Measurements from ENCODE around the gene IL26.
"Not testable (repeated sequence)": the region's sequence is repeated elsewhere in the genome, so short reads cannot be mapped to it uniquely, and the experiment has no call there.

The IL26 gene

DNA sequence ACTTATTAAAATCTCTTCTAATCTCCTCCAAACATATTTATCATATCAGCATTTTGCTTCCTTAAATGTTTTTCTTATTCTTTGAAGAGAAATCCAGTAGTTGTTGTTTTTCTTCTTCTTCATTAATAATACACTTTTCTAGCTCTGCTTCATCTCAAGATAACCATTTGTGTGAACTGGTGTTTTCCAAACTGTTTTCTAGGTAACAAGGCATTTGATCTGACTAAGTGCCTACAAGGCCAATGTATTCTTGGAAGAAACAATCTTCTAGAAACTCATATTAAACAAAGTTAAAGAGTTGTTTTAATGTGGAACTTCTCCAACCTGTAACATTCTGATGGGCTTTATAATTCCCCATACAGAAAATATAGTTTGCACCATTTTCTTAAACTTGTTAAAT, 35.3 kb downstream of the IL26 start:
- no peak for DNase-seq

DNA sequence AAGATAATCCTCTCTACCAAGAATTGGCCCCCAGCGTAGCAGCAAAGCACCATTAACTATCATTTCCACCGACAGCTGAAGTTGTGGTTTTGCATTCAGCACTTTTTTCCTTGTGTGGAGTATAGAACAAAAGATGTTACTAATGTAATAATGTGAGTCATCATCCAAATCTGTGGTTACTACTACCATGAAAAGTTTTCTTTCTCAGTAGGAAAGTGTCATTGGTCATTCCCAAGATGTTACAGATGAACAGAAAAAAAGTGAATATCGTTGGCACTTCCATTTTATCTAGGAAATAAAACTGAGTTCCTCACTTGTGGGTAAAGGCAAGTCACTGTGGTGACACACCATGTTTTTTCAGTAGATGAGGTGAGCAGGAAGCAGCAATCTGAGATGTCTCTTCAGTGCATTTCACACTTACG, 35.8 kb downstream of the IL26 start:
- no peak for DNase-seq

DNA sequence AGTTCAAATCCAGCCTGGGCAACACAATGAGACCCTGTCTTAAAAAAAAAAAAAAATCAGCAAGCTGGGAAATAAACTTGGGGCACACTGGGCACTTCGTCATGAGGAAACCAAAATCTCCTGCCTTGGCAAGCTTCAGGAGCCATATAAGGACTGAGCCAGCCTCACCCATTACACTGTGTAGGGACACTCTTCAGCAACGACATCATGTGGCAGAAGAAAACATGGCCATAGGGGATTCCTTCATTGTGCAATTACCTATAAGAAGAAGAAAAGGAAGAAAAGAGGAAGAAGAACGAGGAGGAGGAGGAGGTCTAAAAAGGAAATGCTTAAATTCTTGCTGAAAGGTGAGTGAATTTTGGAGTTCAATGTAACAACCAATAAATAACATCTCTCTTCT, 40.0 kb downstream of the IL26 start:
- no peak for DNase-seq

DNA sequence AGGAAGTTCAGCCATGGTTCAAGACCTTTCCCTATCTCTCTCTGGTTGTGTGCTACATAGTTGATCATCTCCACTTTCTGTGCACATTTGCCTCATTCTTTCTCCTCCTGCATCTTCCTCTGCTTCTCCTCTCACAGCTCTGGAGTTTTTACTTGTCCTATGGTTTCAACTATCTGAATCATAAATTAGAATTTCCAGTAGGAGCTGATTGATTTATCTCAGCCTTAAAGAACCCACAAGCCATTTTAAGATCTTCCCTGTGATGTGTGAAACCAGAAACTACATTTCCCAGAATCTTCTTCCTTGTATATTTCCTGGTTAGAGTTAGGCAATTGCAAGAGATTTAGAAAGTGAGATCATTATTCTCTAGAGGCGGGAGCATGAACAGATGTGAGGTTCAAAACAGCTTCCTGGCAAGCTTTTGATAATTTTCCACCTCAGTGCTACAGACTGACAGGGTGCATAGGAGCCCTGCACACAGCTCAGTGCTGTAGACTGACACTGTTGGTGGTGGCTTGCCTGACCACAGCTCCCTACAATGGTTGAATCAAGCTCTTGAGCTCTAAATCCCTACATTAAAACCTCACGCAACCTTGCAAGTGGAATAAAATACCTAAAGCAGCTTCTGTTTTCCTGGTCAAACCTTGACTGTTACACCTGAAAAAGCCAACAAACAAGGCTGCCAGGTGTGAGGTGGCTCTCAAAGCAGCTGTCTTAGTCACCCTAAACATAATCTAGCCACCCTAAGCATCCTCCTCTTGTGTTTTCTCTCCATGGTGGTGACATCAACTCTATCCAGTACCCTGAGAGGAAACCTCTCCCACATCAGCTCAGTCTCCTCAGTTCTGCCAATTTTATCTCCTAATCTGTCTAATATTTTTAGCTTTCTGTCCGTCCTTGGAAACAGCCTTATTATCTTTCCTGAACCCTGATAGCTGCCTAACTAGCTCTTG, 44.5 kb downstream of the IL26 start:
- peak; percentile 42 for DNase-seq

DNA sequence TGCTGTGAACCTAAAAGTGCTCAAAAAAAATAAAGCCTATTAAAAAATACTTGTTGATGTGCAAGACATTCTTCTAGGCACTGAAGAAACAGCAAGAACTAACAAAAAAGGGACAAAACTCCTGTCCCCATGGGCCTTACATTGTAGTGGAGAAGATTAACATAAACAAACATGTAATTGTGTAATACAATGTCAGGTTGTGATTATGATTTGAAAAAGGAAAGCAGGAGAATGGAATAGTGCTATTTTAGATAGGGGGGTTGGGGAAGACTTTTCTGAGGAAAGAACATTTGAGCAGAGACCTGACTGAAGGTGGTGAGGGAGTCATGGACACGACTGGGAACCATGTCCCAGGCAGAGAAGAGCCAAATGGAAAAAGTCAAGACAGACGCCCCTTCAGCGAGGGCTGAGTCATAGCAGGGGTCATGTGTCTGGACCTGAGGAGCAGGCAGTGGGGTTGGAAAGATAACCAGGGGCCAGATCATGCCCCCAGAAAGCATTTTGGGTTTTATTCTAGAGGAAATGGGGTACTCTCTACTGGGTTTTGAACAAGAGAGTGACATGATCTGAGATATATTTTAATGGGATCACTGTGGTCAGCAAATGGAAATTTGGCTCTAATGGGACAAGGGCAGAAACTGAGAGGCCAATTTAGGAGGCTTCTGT, 46.7 kb downstream of the IL26 start:
- no peak for DNase-seq

DNA sequence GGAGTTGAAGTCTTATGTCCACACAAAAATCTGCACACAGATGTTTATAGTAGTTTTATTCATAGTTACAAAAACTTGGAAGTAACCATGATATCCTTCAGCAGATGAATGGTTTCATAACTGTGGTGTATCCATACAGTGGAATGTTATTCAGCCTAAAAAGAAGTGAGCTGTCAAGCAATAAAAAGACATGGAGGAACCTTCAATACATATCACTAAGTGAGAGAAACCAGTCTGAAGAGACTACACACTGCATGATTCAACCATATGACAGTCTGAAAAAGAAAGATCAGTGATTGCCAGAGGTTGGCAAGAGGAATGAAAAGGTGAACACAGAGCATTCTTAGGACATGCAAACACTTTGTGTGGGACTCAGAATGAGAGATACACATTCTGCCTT, 47.4 kb downstream of the IL26 start:
- DNase-seq = no peak

DNA sequence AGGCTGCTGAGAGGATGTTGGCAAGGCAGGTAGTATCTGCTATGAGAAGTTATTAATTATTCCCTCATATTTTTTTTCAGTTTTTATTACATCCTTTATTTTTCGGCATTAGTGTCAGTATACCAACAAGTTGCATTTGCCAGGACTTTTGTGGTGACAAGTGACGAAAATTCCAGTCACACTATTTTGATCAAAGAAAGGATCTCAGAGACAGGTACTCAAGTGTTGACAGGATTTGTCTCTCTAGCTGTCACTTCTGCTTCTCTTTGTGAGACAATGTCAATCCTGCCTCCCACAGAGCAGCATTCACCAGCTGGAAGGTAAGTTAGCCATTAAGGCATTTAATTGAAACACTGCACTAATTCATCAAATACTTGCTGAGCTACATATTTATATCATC, 48.0 kb downstream of the IL26 start:
- DNase-seq = no peak

DNA sequence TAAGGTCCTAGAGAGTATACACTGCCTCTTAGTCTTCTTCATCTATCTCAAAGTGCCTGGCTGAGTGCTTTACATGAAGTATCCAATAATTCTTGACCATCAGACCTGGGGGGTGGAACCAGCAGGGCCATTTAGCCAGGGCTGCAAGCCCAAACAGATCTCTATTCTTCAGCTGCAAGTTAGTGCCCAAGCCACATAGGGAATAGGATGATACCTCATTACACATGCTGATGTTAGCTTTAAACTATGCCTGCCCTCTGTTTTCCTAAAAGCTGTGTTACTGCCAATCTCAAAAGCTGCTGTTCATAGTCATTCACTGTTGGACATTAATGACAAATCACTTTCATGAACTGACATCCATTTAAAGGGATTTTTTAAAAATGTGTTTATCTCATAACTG, 49.4 kb downstream of the IL26 start:
- no peak for DNase-seq

DNA sequence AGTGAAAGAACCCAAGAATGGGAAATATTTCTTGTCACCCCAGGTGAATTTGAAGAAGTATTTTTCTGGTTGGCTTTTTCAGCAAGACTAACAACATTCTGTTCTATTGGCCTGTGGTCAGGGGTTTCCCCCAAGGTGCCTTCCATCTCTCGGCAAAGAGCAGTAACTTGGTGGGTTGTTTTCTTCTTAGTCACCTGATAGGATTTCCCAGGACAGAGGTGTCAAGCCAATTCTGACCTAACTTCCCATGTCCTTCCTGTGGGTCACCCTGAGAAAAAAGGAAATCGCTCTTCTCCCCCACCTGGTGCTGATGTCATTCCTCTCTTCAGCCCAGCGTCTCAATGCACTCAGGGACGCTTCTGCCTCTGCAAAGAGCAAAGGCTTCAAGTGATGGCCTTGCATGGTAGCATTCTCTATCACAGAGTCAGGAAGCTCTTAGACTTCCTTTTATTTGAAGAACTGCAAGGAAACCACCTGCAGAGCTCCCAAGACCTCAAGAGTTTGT, 50.0 kb downstream of the IL26 start:
- peak; percentile 80 for DNase-seq

DNA sequence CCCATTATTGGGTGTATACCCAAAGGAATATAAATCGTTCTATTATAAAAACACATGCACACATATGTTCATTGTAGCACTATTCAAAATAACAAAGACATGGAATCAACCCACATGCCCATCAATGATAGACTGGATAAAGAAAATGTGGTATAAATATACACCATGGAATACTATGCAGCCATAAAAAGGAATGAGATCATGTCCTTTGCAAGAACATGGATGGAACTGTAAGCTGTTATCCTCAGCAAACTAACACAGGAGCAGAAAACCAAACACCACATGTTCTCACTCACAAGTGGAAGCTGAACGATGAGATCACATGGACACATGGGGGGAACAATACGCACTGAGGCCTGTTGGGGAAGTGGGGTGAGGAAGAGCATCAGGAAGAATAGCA, 50.8 kb downstream of the IL26 start:
- DNase-seq = not testable (repeated sequence)

DNA sequence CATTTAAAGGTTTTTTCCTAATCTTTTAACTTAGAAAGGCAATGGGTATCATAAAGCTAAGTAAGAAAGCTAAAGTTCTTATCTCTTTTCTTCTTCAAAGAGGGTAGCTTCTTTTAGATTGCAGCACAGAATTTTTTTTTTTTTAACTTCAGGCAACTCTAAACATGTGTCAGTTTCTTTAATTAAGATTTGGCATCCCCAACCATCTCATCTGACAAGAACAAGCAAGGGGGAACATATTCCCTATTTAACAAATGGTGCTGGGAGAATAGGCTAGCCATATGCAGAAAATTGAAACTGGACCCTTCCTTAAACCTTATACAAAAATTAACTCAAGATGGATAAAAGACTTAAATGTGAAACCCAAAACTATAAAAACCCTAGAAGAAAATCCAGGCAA, 51.8 kb downstream of the IL26 start:
- DNase-seq = no peak

DNA sequence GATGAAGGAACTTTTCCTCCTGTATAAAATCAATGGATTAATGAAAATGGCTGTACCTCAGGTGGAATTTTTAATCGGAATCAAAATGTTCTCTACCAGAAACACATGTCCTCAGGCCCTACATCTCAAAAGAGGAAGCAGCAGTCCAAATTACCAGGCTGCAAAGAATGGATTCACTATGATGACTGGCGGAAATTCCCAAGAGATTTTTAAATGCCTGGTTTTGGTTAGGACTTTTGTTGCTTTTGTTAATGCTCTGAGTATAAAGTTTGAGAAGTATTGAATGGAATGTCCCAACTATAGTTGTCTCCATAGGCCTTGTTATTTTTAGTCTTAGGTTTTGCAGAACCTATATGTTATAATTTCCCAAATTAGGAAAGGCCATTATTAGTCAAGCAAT, 54.9 kb downstream of the IL26 start:
- DNase-seq = no peak

DNA sequence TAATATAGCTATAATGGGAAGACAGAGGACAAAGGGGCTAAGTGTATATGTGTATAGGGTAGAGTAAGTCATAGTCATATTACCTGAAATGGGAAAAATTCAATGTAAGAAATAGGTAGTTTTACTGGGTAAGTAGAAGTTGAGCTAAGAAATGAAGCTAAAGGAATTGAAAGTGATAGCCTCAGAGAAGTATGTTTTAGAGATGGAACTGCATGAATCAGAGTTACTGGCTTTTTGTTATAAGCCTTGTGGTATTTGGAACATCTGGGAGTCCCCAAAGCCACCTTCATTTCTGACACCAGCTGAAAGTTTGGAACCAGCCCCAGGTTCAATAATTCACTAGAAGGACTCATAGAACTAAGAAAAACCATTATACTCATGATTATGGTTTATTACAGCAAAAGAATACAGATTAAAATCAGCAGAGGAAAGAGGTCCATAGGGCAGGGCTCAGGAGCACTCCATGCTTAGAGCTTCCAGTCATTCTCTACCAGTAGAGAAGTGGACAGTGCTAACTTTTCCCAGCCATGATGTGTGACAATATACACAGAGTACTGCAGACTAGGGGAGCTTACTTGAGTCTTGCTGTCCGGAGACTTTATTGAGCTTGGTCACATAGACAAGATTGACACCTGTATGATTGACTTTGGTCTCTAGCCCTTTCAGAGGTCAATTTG, 56.3 kb downstream of the IL26 start:
- DNase-seq = no peak

DNA sequence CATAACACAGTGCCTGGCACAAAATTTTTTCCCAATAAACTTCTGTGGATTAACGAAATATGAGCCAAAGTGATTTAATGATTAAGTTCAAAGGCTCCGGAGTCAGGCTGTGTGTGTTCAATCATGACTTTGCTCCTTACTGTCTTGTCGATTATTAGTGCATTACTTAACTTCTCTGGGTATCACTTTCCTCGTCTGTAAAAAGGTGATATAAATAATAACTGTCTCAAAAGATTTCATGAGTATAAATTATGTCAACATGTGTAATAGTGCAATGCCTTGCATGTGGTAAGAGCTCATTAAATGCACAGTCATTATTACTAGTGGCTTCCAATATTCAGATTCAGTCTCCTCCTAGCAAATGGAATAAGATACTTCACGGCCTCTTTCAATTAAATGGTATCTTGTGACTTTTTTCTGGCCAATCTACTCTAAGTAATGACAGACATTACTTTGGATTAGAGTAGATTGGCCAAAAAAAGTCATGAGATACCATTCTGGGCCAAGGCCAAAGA, 59.2 kb downstream of the IL26 start:
- DNase-seq = no peak

DNA sequence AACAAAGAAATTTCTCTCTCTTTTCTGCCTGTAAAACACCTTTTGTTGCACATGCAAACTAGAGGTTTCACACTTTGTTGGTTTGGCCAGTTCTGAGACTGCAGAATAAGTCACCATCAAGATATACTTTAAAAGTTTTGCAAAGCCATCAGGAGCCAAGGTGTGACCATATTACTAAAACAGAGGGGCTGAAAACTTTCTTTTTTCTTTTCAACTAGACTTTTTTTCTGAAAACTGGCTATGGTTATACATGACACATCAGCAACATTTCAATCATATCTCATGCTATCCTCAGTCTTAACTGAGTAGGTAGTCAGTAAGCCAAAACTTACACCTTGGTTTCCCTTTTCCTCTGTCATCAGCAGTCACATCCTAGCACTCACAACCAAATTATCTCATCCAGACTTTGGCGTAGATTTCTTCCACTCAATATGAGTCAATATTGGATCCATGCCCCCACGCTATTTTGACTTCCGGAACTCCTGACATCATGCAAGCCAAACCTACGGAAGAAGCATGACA, 62.0 kb downstream of the IL26 start:
- no peak for DNase-seq

DNA sequence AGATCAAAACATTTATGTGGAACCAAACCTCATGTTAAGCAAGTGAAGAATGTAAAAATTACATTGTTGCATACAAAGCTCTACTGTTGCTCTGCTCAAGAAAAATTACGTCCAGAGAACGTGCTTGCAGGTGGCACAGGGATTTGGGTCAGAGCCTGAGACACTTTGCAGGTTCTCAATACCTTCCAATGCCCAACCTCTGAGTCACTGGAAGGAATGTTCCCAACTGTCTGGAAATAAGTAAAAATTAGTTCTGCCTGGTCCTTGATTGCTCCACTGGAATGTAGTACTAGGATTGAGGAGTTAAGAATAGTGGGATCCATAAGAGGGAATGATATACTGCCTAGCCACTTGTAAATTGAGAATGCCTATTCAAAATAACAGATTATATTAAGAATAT, 63.2 kb downstream of the IL26 start:
- DNase-seq = no peak

DNA sequence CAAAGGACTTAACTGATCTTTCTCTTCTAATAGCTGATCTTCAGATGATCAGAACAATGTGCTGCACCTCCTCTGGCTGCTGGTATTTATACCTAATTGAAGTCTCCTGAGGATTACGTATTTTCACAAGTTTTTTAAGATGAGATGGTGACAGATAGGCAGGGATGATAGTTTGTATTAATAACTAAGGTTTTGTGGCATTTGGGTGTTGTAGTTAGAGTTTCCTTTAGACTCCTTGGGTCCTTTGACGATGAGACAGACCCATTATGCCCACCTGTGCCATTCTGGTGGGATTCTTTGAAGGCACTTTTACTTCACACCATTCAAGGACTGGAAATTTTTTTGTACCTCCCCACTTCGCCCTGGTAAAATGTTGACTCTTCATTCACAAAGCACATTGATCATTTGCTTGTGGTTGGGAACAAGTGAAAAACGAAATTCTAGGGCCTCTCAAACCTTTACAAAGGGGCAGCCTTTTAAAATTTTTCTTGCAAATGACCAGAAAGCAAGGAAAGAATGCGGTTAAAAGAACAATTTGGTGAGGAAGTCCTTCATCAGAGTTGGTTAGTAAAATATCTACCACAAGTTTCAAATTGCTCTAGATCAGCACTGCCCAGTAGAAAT, 65.8 kb downstream of the IL26 start, which contains the start of gene IFNG:
Gene IFNG (minus strand): TSS at position 60 of the 624 bp plus-strand sequence. CDS start 125 bp downstream, outside the sequence.
- peak; percentile 20 for DNase-seq

DNA sequence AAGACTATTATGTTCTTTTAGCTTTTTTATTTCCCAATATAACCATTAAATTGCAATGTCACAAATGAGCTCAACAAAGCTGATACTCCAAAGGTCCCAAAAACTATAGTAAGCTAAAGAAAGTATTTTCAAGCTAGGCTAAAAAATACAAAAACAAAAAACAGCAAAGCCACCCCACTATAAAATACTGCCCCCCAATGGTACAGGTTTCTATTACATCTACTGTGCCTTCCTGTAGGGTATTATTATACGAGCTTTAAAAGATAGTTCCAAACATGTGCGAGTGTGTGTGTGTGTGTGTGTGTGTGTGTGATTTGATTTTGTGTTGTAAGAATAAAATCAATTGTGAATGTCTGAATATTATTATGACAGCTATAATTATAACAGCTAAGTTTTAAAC, 67.2 kb downstream of the IL26 start:
- no peak for DNase-seq

DNA sequence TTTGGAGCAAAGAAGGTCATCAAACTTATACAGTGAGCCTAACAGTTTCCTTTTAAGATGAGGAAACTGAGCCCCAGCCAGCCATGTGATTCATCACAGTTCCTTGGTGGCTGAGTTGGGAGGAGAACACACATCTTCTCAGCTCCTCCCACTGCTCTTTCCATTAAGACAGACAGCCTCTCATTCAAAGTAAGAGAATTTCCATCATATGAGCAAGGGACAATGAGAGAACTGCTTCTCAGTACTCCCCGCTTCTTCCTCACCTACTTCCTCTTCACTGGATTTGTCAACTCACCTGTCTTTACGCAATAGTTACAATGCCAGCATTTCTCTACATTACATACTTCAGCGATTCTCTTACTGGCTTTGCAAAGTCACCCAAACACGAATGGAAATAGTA, 68.2 kb downstream of the IL26 start:
- DNase-seq = peak; percentile 16

DNA sequence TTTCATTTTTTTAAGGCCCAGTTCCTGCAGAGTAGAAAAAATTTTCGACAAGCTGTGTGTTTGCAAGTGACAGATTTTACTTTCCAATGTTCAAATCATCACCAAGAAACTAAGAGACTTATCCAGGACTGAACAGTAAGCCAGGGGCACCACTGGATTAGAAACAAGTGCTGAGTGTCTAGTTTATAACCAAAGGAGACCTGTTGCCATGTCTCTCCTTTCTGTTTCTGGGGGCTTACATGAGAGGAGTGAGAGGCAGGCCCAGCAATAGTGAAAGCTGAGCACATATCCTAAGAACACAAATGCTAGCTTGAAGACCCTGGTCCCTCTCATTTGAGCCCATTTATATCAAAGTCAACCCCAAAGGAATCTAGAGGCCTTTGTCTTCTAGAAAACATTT, 69.0 kb downstream of the IL26 start:
- no peak for DNase-seq

DNA sequence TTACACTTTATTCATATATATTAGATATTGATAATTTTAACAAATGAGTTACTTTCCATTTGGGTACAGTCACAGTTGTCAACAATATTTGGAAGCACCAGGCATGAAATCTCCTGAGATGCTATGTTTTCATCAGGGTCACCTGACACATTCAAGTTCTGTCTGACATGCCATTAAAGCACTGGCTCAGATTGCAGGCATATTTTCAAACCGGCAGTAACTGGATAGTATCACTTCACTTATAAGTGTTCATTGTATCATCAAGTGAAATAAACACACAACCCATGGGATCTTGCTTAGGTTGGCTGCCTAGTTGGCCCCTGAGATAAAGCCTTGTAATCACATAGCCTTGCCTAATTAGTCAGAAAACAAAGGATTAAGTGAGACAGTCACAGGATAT, 70.8 kb downstream of the IL26 start:
- no peak for DNase-seq
